Osteocyte (in vitro differentiated cells): ENCODE data around the gene CPA2. TPM values are rescaled to one million over a fixed set of nuclear protein-coding genes. Genes with fewer than 3 reads are reported as not detected.

Experiments used
- DNase-seq: peaks from one replicate; pipeline ENCODE4 v3.0.0; 2021; ENCODE audit warnings: mixed read lengths; ENCODE audit not compliant: unreplicated experiment; ENCODE audit errors: extremely low spot score
- H3K27ac Mint-ChIP-seq: one replicate; pipeline ENCODE4 v1.8.0; 2021; ENCODE audit warnings: mild to moderate bottlenecking, mixed read lengths; ENCODE audit not compliant: unreplicated experiment
- H3K27me3 Mint-ChIP-seq: one replicate; pipeline ENCODE4 v1.8.0; 2021; ENCODE audit warnings: mixed read lengths; ENCODE audit not compliant: unreplicated experiment
- H3K36me3 Mint-ChIP-seq: one replicate; pipeline ENCODE4 v1.8.0; 2021; ENCODE audit warnings: mixed read lengths; ENCODE audit not compliant: unreplicated experiment
- H3K4me1 Mint-ChIP-seq: one replicate; pipeline ENCODE4 v1.8.0; 2021; ENCODE audit warnings: mixed read lengths; ENCODE audit not compliant: unreplicated experiment
- H3K4me3 Mint-ChIP-seq: one replicate; pipeline ENCODE4 v1.8.0; 2021; ENCODE audit warnings: mild to moderate bottlenecking, moderate library complexity, mixed read lengths; ENCODE audit not compliant: unreplicated experiment
- H3K9me3 Mint-ChIP-seq: one replicate; pipeline ENCODE4 v1.8.0; 2021; ENCODE audit warnings: mixed read lengths; ENCODE audit not compliant: unreplicated experiment
- long read RNA-seq: library from polyadenylated mRNA; unstranded; transcript quantifications from one replicate; pipeline ENCODE4 v2.0.0, GENCODE V29; 2021
- total RNA-seq: library from RNA; stranded (reverse); gene quantifications from 2 replicates; pipeline ENCODE4 v1.2.1, GENCODE V29; 2021
- TF ChIP-seq, protein P1 (sequence below): fragments of 200-600 bp; sonication (generic); IDR thresholded peaks from 2 replicates; pipeline ENCODE4 v1.5.0; 2021; ENCODE audit warnings: antibody characterized with exemption, mild to moderate bottlenecking, moderate library complexity

Gene CPA2
- not detected in 2 replicates for total RNA-seq
- long read RNA-seq, result 0 reads

GRCh38 chr7:130266258-130266960 lies at the start of gene CPA2:
CPA2 (plus strand) TSS chr7:130266863; CDS start chr7:130266882, 19 bp downstream.
- H3K4me1 Mint-ChIP-seq, result peaks cover 17% of the 10 kb centered on the region

GRCh38 chr7:130218806-130219620 lies 47.6 kb upstream of the CPA2 start:
- no peaks in the 10 kb centered on the region for H3K27me3 Mint-ChIP-seq
- H3K36me3 Mint-ChIP-seq, result no peaks in the 10 kb centered on the region
- H3K27ac Mint-ChIP-seq, result no peak overlapping the region
- no peaks in the 10 kb centered on the region for H3K9me3 Mint-ChIP-seq
- DNase-seq, result no peak
- no peaks in the 10 kb centered on the region for H3K4me1 Mint-ChIP-seq
- H3K4me3 Mint-ChIP-seq, result no peak overlapping the region
- TF ChIP-seq, protein P1, sequence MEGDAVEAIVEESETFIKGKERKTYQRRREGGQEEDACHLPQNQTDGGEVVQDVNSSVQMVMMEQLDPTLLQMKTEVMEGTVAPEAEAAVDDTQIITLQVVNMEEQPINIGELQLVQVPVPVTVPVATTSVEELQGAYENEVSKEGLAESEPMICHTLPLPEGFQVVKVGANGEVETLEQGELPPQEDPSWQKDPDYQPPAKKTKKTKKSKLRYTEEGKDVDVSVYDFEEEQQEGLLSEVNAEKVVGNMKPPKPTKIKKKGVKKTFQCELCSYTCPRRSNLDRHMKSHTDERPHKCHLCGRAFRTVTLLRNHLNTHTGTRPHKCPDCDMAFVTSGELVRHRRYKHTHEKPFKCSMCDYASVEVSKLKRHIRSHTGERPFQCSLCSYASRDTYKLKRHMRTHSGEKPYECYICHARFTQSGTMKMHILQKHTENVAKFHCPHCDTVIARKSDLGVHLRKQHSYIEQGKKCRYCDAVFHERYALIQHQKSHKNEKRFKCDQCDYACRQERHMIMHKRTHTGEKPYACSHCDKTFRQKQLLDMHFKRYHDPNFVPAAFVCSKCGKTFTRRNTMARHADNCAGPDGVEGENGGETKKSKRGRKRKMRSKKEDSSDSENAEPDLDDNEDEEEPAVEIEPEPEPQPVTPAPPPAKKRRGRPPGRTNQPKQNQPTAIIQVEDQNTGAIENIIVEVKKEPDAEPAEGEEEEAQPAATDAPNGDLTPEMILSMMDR, result no peak

More at GRCh38 chr7:130266258-130266960, at the start of gene CPA2:
- TF ChIP-seq, protein P1, result no peak
- no peaks in the 10 kb centered on the region for H3K27me3 Mint-ChIP-seq
- no peaks in the 10 kb centered on the region for H3K36me3 Mint-ChIP-seq
- no peaks in the 10 kb centered on the region for H3K9me3 Mint-ChIP-seq
- DNase-seq, result no peak
- no peak within 1 kb of the TSS for H3K4me3 Mint-ChIP-seq
- H3K27ac Mint-ChIP-seq, result peak within 1 kb of the TSS; percentile 9

GRCh38 chr7:130219871-130220270 lies 46.8 kb upstream of the CPA2 start:
- no peak for DNase-seq
- no peaks in the 10 kb centered on the region for H3K36me3 Mint-ChIP-seq
- H3K9me3 Mint-ChIP-seq, result no peaks in the 10 kb centered on the region
- H3K4me3 Mint-ChIP-seq, result no peak overlapping the region
- no peak overlapping the region for H3K27ac Mint-ChIP-seq
- H3K4me1 Mint-ChIP-seq, result no peaks in the 10 kb centered on the region
- TF ChIP-seq, protein P1, result no peak
- no peaks in the 10 kb centered on the region for H3K27me3 Mint-ChIP-seq

- TF ChIP-seq, protein P1, result no peak
- DNase-seq, result no peak
- no peak overlapping the region for H3K27ac Mint-ChIP-seq
These were observed 44.9 kb upstream of the CPA2 start for GRCh38 chr7:130221746-130222145.

DNA sequence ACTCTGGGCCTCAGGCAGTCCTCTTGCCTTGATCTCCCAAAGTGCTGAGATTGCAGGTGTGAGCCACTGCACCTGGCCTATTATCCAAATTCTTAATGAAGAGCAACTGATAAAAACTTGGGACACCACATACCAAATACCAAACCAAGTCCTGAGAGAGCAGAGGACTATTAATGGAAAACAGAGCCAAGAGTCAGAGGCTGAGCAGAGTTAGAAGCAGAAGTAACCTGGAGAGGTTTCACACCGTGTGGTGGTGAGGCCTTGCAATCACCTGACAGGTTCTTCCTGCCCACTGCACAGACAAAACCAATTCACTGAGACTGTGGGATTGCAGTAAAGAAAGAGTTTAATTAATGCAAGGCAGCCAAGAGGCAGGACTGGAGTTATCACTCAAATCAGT lies 43.0 kb upstream of the CPA2 start:
- H3K4me1 Mint-ChIP-seq, result no peaks in the 10 kb centered on the region
- no peak overlapping the region for H3K27ac Mint-ChIP-seq
- no peaks in the 10 kb centered on the region for H3K27me3 Mint-ChIP-seq
- no peaks in the 10 kb centered on the region for H3K9me3 Mint-ChIP-seq
- TF ChIP-seq, protein P1, result no peak
- DNase-seq, result no peak
- no peak overlapping the region for H3K4me3 Mint-ChIP-seq
- no peaks in the 10 kb centered on the region for H3K36me3 Mint-ChIP-seq

More at GRCh38 chr7:130221746-130222145, 44.9 kb upstream of the CPA2 start:
- no peak overlapping the region for H3K4me3 Mint-ChIP-seq
- no peaks in the 10 kb centered on the region for H3K36me3 Mint-ChIP-seq
- H3K9me3 Mint-ChIP-seq, result no peaks in the 10 kb centered on the region
- H3K4me1 Mint-ChIP-seq, result no peaks in the 10 kb centered on the region
- H3K27me3 Mint-ChIP-seq, result no peaks in the 10 kb centered on the region
